ENCODE measurements around the gene CFAP126.
"Not testable (repeated sequence)": the region's sequence is repeated elsewhere in the genome, so short reads cannot be mapped to it uniquely, and the experiment has no call there.

CFAP126 gene

GRCh38 chr1:161367684-161368400, at the start of gene CFAP126:
Gene CFAP126 (minus strand): TSS chr1:161367876. CDS start chr1:161367868, 8 bp downstream.
- DNase-seq (ENCODE audit: low read depth), result no peak
- no peak within 1 kb of the TSS for H3K4me3 ChIP-seq (ENCODE audit: low read depth, low read length)
- no peak for TF ChIP-seq CTCF (IDR thresholded peaks at IDR 0.05; ENCODE audit: low read depth, low read length, missing control alignments)

- DNase-seq (ENCODE audit: low read depth); H3K4me3 ChIP-seq (ENCODE audit: low read depth, low read length): not testable (repeated sequence)
Observed at GRCh38 chr1:161413050-161413449, 45.4 kb upstream of the CFAP126 start.

GRCh38 chr1:161410636-161410970, 42.9 kb upstream of the CFAP126 start:
- H3K4me3 ChIP-seq (ENCODE audit: low read depth, low read length); DNase-seq (ENCODE audit: low read depth): not testable (repeated sequence)

DNA sequence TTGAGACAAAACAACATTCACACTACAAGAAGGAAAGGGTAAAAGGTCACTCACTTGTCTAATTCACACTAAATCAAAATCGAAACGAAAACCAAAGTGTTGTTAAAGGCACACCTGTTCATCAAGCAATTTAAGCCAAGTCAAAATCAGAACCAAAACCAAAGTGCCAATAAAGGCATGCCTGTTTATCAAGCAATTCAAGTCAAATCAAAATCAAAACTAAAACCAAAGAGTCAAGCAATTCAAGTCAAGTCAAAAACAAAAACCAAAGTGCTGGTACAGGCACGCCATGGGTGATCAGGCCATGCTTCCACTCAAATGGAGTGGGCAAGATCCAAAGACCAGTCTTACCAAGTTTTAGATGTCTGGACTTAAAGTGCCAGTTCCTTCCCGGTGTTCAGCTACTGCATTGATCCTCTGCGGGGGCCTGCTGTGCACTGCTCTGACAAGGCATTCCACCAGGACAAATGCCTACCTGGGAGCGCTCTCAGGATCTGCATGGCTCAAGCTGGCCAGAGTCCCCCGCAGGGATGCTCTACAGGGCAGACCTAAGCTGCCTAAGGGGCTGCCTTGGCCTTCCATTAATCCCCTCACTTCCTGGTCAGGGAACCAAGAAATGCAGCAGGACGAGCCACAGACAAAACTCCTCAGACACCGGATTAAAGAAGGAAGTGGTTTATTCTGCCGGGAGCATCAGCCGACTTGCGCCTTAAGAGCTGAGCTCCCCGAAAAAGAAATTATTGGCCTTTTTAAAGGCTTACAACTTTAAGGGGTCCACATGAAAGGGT, 42.4 kb upstream of the CFAP126 start:
- H3K4me3 ChIP-seq (ENCODE audit: low read depth, low read length); DNase-seq (ENCODE audit: low read depth): not testable (repeated sequence)

- DNase-seq (ENCODE audit: low read depth), result no peak
- no peak for TF ChIP-seq CTCF (IDR thresholded peaks at IDR 0.05; ENCODE audit: low read depth, low read length, missing control alignments)
- H3K4me3 ChIP-seq (ENCODE audit: low read depth, low read length), result no peak overlapping the region
Observed at GRCh38 chr1:161408429-161409052, 40.9 kb upstream of the CFAP126 start.

DNA sequence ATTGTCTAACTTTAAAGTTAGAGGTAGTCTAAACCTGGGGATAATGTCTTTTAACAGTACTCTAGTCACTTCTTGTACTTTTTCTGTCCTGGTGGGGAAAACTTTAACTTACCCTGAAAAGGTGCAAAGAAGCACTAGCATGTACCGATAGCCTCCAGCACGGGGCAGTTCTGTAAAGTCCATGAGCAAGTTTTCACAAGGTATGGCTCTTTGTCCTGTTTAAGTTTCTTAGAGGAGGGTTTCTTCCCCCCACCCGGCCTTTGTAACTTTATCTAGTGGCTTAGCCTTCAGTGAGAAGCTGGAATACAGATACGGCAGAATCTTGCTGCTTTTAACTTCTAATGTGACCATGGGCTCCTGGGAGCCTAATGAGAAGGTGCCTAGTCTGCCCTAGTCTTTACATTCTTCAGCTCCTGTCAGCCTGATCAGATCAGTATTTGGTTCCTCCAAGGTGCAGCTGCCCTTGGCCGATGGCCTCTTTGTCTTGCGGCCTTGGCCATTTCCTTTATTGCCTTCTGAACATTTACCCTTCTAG, 39.8 kb upstream of the CFAP126 start:
- TF ChIP-seq CTCF (IDR thresholded peaks at IDR 0.05; ENCODE audit: low read depth, low read length, missing control alignments), result no peak
- H3K4me3 ChIP-seq (ENCODE audit: low read depth, low read length), result no peak overlapping the region
- no peak for DNase-seq (ENCODE audit: low read depth)

DNA sequence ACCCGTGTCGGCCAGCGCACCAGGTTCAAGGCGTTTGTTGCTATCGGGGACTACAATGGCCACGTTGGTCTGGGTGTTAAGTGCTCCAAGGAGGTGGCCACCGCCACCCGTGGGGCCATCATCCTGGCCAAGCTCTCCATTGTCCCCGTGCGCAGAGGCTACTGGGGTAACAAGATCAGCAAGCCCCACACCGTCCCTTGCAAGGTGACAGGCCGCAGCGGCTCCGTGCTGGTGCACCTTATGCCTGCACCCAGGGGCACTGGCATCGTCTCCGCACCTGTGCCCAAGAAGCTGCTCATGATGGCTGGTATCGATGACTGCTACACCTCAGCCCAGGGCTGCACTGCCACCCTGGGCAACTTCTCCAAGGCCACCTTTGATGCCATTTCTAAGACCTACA, 38.9 kb upstream of the CFAP126 start:
- not testable (repeated sequence) for DNase-seq (ENCODE audit: low read depth)

DNA sequence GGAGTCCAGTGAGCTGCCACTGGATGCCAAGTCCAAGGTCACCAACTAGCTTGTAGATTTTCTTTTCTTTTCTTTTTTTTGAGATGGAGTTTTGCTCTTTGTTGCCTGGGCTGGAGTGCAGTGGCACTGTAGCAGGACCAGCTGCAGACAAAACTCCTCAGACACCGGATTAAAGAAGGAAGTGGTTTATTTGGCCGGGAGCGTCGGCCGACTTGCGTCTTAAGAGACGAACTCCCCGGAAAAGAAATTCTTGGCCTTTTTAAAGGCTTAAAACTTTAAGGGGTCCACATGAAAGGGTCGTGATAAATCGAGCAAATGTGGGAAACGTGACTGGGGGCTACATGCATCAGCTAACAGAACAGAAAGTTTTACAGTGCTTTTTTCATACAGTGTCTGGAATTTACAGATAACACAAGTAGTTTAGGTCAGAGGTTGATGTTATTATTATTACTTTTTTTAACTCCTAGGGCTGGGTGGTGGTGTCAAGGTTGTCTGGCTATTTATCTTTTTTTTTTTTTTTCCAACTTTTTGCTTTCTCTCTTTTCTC, 36.4 kb upstream of the CFAP126 start:
- H3K4me3 ChIP-seq (ENCODE audit: low read depth, low read length), result no peak overlapping the region
- no peak for TF ChIP-seq CTCF (IDR thresholded peaks at IDR 0.05; ENCODE audit: low read depth, low read length, missing control alignments)
- no peak for DNase-seq (ENCODE audit: low read depth)

More for the DNA sequence above, 38.9 kb upstream of the CFAP126 start:
- not testable (repeated sequence) for H3K4me3 ChIP-seq (ENCODE audit: low read depth, low read length)

All from GM12864 (cell line).